DOHH2 (cell line): Measurements from ENCODE around the gene DNMT3A.

Experiments used
- H3F3A ChIP-seq: fragments of 200-600 bp; sonication (generic), shearing (Covaris generic); 2 replicates; pipeline ENCODE4 v1.6.0; 2016; ENCODE audit warnings: antibody characterized with exemption, mild to moderate bottlenecking; ENCODE audit not compliant: control insufficient read depth, insufficient read depth
- H3K27ac ChIP-seq: fragments of 200-600 bp; sonication (generic); 2 replicates; pipeline ENCODE4 v1.5.1; 2014; ENCODE audit warnings: low read depth, mild to moderate bottlenecking, low read length, moderate library complexity
- H3K27me3 ChIP-seq: fragments of 200-600 bp; sonication (generic); 2 replicates; pipeline ENCODE4 v1.6.1; 2014; ENCODE audit warnings: mild to moderate bottlenecking, low read length, mixed read lengths; ENCODE audit not compliant: control insufficient read depth
- H3K36me3 ChIP-seq: fragments of 200-600 bp; sonication (generic); 2 replicates; pipeline ENCODE4 v1.6.1; 2014; ENCODE audit warnings: mild to moderate bottlenecking, low read length, moderate library complexity, mixed read lengths; ENCODE audit not compliant: control insufficient read depth
- H3K4me1 ChIP-seq: fragments of 200-600 bp; sonication (generic); 2 replicates; pipeline ENCODE4 v1.6.1; 2014; ENCODE audit warnings: mild to moderate bottlenecking, low read length, mixed read lengths; ENCODE audit not compliant: control insufficient read depth
- H3K4me2 ChIP-seq: fragments of 200-600 bp; sonication (generic); 2 replicates; pipeline ENCODE4 v1.6.0; 2014; ENCODE audit warnings: mild to moderate bottlenecking, low read length, moderate library complexity
- H3K4me3 ChIP-seq: fragments of 200-600 bp; sonication (generic); 2 replicates; pipeline ENCODE4 v1.5.1; 2014; ENCODE audit warnings: mild to moderate bottlenecking, low read length, mixed read lengths
- H3K79me2 ChIP-seq: fragments of 200-600 bp; sonication (generic); 2 replicates; pipeline ENCODE4 v1.6.1; 2014; ENCODE audit warnings: mild to moderate bottlenecking, low read length, mixed read lengths; ENCODE audit not compliant: control insufficient read depth
- H3K9me2 ChIP-seq: fragments of 200-600 bp; sonication (generic); replicated peaks from 2 replicates; pipeline ENCODE4 v1.6.1; 2014; ENCODE audit warnings: mild to moderate bottlenecking, low read length, mixed read lengths; ENCODE audit not compliant: control insufficient read depth
- H3K9me3 ChIP-seq: fragments of 200-600 bp; sonication (generic); 2 replicates; pipeline ENCODE4 v1.6.1; 2014; ENCODE audit warnings: antibody characterized with exemption, low read length, mixed read lengths; ENCODE audit not compliant: control insufficient read depth, insufficient read depth
- H4K20me1 ChIP-seq: fragments of 200-600 bp; sonication (generic); 2 replicates; pipeline ENCODE4 v1.6.0; 2014; ENCODE audit warnings: low read depth, mild to moderate bottlenecking, antibody characterized with exemption, low read length, moderate library complexity; ENCODE audit not compliant: control insufficient read depth, insufficient read depth
- EZH2phosphoT487 ChIP-seq: fragments of 200-600 bp; sonication (generic); IDR thresholded peaks from 2 replicates; pipeline ENCODE4 v1.6.1; 2017; ENCODE audit warnings: borderline replicate concordance, mild to moderate bottlenecking, antibody characterized with exemption, low read length, moderate library complexity, mixed read lengths
- TF ChIP-seq, protein P1 (sequence below): fragments of 200-600 bp; sonication (generic); IDR thresholded peaks from one replicate; pipeline ENCODE4 v1.5.1; 2014; ENCODE audit warnings: antibody characterized with exemption, mild to moderate bottlenecking, low read depth, low read length; ENCODE audit not compliant: poor library complexity, severe bottlenecking

DNMT3A gene

DNA sequence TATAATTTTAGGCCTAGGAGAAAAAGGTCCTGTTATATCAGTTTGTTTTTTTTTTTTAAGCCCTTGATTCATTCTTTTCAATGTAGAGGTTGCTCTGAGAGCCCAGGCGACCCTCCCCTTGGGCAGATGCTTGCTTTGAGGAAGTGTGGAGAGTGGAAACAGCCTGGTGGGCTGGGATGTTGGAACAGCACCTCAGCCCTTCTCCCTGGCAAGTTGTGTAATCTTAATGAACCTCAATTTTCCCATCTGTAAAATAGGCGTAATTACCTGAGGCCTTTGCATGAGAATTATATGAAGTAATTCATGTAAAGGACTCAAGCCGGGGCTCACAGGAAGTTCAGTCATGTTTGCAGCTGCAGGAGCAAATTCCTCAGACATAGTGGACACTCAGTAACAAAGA is 123.6 kb downstream of the DNMT3A start:
- Histone ChIP-seq H3K9me2 (no peaks in the 10 kb centered on the region), H3K4me1 (peaks cover 21% of the 10 kb centered on the region), H3K27me3 (peaks cover 38% of the 10 kb centered on the region), H3K4me3 (no peak overlapping the region), H4K20me1 (no peaks in the 10 kb centered on the region), H3K27ac (no peak overlapping the region), H3K9me3 (no peaks in the 10 kb centered on the region), H3K79me2 (no peaks in the 10 kb centered on the region), H3K4me2 (no peak overlapping the region), H3F3A (peaks cover 19% of the 10 kb centered on the region), H3K36me3 (no peaks in the 10 kb centered on the region)
- no peak for TF ChIP-seq EZH2phosphoT487
- TF ChIP-seq, protein P1, sequence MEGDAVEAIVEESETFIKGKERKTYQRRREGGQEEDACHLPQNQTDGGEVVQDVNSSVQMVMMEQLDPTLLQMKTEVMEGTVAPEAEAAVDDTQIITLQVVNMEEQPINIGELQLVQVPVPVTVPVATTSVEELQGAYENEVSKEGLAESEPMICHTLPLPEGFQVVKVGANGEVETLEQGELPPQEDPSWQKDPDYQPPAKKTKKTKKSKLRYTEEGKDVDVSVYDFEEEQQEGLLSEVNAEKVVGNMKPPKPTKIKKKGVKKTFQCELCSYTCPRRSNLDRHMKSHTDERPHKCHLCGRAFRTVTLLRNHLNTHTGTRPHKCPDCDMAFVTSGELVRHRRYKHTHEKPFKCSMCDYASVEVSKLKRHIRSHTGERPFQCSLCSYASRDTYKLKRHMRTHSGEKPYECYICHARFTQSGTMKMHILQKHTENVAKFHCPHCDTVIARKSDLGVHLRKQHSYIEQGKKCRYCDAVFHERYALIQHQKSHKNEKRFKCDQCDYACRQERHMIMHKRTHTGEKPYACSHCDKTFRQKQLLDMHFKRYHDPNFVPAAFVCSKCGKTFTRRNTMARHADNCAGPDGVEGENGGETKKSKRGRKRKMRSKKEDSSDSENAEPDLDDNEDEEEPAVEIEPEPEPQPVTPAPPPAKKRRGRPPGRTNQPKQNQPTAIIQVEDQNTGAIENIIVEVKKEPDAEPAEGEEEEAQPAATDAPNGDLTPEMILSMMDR, result no peak

DNA sequence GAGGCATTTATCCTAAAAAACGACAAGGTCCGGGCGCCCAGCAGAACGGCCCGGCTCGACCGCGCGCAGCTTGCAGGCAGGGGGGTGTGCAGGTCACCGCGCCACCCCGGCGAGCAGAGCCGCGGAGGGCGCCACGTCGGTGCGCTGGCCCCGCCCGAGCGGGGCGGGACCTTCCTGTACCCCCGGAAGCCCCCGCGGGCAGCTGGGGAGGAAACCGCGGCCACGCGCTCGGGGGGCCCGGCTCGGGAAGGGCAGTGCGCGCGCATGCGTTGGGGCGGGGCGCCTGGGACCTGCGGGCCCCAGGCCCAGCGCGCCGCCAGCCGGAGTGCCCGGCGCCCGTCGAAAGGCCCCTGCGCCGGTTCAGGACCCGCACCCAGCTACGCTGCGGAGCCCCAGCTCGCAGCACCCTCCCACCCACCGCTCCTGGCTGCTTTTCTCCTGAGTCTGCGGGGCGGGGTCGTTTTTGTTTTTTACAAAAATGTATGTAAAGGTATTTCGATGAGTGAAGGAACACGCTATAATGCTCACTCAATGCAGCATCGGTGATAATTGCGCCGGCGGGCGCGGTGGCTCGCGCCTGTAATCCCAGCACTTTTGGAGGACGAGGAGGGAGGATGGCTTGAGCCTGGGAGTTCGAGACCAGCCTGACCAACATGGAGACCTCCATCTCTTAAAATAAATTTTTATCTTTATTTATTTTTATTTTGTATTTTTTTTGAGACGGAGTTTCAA is 125.6 kb downstream of the DNMT3A start:
- Histone ChIP-seq H3K36me3 (no peaks in the 10 kb centered on the region), H3K9me2 (no peaks in the 10 kb centered on the region), H3K4me3 (peak overlapping the region; percentile 65), H3K79me2 (no peaks in the 10 kb centered on the region), H3K4me2 (peak overlapping the region; percentile 74), H3K9me3 (no peaks in the 10 kb centered on the region), H3K27ac (no peak overlapping the region), H4K20me1 (no peaks in the 10 kb centered on the region), H3K4me1 (peaks cover 35% of the 10 kb centered on the region), H3K27me3 (peaks cover 46% of the 10 kb centered on the region), H3F3A (peaks cover 19% of the 10 kb centered on the region)
- no peak for TF ChIP-seq EZH2phosphoT487
- TF ChIP-seq, protein P1, result no peak

DNA sequence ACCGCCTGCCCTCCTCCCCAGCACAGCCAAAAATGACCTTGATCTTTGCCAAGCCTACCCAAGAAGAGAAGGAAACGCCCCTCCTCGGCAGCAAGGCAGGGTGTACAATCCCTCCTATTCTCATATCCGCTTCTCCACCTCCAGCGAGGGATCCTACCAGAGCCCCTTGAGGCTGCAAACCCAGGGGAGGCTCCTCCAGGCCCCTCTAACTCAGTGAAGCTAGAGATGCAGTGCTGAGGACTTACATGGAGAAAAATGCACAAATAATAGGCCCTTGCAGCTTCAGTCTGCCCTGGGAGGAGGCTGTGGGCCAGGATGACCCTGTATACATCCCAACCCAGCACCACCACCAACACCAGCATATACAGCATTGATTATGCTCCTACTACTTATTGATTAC is 126.5 kb downstream of the DNMT3A start:
- Histone ChIP-seq H3K4me2 (peak overlapping the region; percentile 74), H3K9me3 (no peaks in the 10 kb centered on the region)

More for the DNA sequence above, 126.5 kb downstream of the DNMT3A start:
- TF ChIP-seq EZH2phosphoT487, result no peak
- TF ChIP-seq, protein P1, result no peak
- Histone ChIP-seq H4K20me1 (no peaks in the 10 kb centered on the region), H3K9me2 (no peaks in the 10 kb centered on the region), H3K4me1 (peaks cover 42% of the 10 kb centered on the region), H3K4me3 (no peak overlapping the region), H3F3A (peaks cover 22% of the 10 kb centered on the region), H3K79me2 (no peaks in the 10 kb centered on the region), H3K36me3 (no peaks in the 10 kb centered on the region), H3K27ac (no peak overlapping the region), H3K27me3 (peaks cover 43% of the 10 kb centered on the region)
